Epithelial cell of proximal tubule (primary cell): ENCODE measurements around the gene RYK. TPM values are rescaled to one million over a fixed set of nuclear protein-coding genes. Genes with fewer than 3 reads are reported as not detected.

ENCODE experiments used
- DNase-seq: peaks from one replicate; pipeline ENCODE4 v3.0.0-alpha.2; 2011; ENCODE audit warnings: low read depth
- H3K4me3 ChIP-seq: 2 replicates; pipeline ENCODE4 v1.5.1; 2011; ENCODE audit warnings: low read depth, mild to moderate bottlenecking, low read length
- total RNA-seq: library from RNA; depleted of rRNA; stranded (reverse); fragments of >200 nt; gene quantifications from 2 replicates; pipeline ENCODE4 v1.2.3, GENCODE V29; 2015
- TF ChIP-seq, protein P1 (sequence below): conservative IDR thresholded peaks from 2 replicates; pipeline ENCODE4 v1.5.1; 2012; ENCODE audit warnings: low read depth, mild to moderate bottlenecking, low read length

The RYK gene
- total RNA-seq, 1 donor from 2014 or later: 33.5 TPM

DNA sequence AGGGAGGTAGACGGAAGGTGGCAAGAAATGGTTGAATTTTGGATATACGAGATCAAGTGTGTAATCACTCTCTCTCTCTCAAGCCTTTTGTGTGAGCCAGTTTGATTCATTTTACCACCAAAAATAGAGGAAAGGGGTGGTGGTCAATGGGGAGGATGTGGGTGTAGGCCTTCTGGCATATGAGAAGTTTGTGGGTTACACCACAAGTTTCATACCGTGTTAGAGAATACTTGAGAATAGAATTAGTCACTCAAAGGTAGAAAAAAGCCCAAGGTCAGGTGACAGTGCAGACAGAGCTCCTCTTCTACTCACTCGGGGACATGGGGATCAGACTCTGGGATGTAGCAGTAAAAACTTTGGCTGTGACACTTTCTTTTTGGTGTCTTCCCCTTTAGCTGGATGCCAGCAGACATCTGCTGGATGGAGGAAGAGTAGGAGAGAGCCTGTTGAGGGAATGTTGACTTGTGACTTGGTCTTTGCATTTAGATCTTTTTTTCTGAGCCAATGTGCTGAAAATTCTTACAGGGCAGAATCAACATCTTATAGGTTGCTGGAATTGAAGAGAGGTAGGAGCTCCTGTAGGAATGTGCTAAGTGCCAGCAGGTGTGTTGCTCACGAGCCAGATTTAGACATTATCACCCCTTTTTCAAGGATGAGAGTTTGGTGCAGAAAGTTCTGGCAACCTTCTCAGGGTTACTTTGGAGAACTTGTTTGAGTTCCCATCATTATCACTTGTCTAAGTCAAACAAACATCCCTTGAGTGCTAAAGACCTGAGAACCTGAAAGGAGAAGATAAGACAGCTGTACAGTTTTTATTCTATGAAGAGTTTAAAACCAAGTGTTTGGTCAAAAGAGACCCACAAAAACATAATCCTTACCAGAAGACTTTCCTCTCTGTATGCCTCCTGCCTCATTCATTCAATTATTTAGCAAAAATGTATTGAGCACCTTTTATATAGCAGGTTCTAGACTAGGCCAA lies 43.9 kb upstream of the RYK start:
- no peak overlapping the region for H3K4me3 ChIP-seq
- TF ChIP-seq, protein P1, sequence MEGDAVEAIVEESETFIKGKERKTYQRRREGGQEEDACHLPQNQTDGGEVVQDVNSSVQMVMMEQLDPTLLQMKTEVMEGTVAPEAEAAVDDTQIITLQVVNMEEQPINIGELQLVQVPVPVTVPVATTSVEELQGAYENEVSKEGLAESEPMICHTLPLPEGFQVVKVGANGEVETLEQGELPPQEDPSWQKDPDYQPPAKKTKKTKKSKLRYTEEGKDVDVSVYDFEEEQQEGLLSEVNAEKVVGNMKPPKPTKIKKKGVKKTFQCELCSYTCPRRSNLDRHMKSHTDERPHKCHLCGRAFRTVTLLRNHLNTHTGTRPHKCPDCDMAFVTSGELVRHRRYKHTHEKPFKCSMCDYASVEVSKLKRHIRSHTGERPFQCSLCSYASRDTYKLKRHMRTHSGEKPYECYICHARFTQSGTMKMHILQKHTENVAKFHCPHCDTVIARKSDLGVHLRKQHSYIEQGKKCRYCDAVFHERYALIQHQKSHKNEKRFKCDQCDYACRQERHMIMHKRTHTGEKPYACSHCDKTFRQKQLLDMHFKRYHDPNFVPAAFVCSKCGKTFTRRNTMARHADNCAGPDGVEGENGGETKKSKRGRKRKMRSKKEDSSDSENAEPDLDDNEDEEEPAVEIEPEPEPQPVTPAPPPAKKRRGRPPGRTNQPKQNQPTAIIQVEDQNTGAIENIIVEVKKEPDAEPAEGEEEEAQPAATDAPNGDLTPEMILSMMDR: no peak
- no peak for DNase-seq

DNA sequence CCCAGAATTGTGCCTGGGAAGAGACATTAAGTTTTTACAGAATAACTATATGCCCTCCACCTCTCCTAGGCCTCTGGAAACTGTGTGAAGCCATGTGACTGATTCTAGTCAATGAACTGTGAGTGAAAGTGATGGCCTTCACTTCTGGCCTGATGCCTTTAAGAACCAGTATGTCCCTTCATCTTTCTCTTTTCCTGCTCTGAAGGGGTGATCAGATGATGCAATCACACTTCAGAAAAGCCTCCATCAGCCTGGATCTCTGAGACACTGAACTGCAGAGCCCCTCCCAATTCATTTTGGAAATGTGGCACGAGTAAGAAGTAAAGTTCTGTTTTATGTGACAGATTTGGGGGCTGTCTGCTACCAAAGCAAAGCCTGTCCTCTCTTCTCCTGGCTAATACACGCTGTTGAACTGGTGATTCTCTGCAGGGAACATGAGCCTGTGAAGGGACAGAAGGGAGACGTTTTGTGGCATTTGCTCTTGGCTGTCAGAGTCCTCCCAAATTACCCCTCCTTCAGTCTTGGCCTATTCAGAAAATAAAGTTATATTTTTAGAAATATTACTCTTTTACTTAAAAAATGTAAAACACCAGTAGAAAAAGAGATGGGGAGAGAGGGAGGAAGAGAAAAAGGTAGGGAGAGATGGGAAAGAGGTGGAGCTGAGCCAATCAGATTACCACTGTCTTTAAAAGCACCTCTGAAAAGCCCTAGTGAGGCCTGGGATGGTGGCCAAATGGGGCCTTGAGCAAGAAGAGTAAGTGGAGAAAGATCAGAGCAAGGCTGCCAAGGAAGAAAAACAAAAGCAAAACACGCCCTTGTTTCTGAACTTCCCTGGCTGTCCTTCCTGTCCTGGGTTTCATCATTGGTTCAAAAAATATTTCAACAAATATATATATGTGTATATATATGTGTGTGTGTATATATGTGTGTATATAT lies 40.9 kb upstream of the RYK start:
- no peak for DNase-seq

DNA sequence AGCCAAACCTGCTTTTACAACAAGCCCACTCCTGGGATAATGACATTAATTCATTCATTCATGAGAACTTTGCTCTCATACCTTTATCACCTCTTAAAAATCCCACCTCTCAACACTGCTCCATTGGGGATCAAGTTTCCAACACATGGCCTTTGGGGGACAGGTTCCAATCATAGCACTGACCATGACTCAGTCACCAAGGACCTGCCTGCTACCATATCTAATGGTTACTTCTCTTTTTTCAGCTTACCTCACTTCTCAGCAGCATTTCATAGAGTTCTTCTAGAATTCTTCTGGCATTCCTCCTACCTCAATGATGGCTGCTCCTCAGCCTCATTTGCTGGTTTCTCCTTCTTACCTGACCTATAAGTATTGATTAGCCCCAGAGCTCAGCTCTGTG lies 36.9 kb upstream of the RYK start:
- no peak overlapping the region for H3K4me3 ChIP-seq
- no peak for DNase-seq
- TF ChIP-seq, protein P1: no peak

More for the DNA sequence above, 40.9 kb upstream of the RYK start:
- TF ChIP-seq, protein P1: no peak
- no peak overlapping the region for H3K4me3 ChIP-seq

DNA sequence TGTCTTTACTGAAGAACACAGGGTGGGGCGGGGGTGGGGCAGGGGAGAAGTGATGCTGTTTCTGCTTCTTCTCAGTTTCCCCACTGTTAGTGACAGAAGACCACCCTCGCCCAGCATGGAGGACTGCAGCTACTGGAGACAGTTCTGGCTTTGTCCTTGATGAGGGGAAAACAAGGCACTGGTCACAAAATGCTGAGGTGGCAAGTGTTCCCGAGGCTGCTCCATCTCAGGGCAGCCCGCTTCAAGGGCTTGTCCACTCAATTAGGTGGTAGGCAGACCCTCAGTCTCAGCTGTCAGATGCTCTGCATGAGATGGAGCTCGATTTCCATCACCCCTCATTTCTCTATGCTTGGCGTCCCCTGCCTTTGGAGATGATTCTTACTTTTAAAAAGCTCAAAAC lies 33.8 kb upstream of the RYK start:
- TF ChIP-seq, protein P1: no peak
- no peak for DNase-seq
- no peak overlapping the region for H3K4me3 ChIP-seq

DNA sequence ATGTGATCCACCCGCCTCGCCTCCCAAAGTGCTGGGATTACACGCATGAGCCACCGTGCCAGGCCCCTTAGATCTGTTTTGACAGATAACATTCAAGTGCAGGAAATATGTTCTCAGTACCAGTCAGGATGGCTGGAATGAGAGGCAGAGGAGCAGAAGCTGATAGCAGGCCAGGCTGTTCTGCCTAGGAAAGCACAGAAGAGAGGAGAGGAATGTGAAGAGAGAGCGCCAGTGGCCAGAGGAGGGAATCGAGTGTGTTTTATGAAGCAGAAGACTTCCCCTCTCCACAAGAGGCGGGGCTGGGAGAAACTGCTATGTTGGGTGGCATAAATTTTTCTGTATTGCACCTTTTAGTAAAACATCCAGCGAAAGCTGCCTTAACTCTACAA lies 32.0 kb upstream of the RYK start:
- TF ChIP-seq, protein P1: no peak
- no peak for DNase-seq
- H3K4me3 ChIP-seq: no peak overlapping the region

DNA sequence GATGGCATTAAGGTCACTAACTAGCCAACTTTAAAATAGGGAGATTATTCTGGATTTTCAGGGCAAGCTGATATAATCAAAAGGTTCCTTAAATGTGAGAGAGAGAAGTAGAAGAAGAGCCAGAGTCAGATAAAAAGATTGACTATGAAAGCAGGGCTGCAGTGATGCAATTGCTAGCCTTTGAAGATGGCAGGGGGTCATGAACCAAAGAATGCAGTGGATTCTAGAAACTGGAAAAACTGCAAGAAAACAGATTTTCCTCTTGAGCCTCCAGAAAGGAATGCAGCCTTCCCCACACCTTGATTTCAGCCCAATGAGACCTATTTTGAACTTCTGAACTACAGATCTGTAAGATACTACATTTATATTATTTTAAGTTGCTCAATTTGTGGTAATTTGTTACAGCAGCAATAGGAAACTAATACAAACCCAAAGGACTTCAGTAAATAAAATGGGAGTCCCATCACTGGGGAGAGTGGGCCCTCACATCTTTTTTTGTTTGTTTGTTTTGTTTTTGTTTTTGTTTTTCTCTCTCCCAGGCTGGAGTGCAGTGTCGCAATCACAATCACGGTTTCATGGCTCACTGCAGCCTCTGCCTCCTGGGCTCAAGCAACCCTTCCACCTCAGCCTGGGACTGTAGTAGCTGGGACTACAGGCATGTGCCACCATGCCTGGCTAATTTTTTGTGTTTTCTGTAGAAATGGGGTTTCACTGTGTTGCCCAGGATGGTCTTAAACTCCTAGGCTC lies 31.4 kb upstream of the RYK start:
- TF ChIP-seq, protein P1: no peak
- no peak for DNase-seq
- H3K4me3 ChIP-seq: no peak overlapping the region
